ENCODE results near the gene KRT6B. TPM values are rescaled to one million over a fixed set of nuclear protein-coding genes. Genes with fewer than 3 reads are reported as not detected.
"Not testable (repeated sequence)": the region's sequence is repeated elsewhere in the genome, so short reads cannot be mapped to it uniquely, and the experiment has no call there.

The KRT6B gene
- total RNA-seq, 1 donor from 2014 or later: not detected

GRCh38 chr12:52413202-52413601, 38.7 kb downstream of the KRT6B start:
- H3K36me3 Mint-ChIP-seq (ENCODE audit: low read depth): no peaks in the 10 kb centered on the region
- no peaks in the 10 kb centered on the region for H3K9me3 Mint-ChIP-seq
- no peak for DNase-seq
- H3K27me3 Mint-ChIP-seq: peaks cover 11% of the 10 kb centered on the region
- H3K4me1 Mint-ChIP-seq: no peaks in the 10 kb centered on the region
- ATAC-seq (ENCODE audit: low read depth): no peak
- POLR2A ChIA-PET: no interaction called here
- intact Hi-C loops (cut with micrococcal nuclease): no loop called here
- no peak overlapping the region for H3K4me3 Mint-ChIP-seq
- no peak overlapping the region for H3K27ac Mint-ChIP-seq
- TF ChIP-seq CTCF (IDR thresholded peaks at IDR 0.05): no peak
- CTCF ChIA-PET: no interaction called here

- TF ChIP-seq CTCF (IDR thresholded peaks at IDR 0.05): no peak
- no peaks in the 10 kb centered on the region for H3K36me3 Mint-ChIP-seq (ENCODE audit: low read depth)
- DNase-seq (no peak), ATAC-seq (ENCODE audit: low read depth) (no peak)
- H3K27ac Mint-ChIP-seq: no peak overlapping the region
- CTCF ChIA-PET: no interaction called here
- H3K4me3 Mint-ChIP-seq: no peak overlapping the region
- intact Hi-C loops (cut with micrococcal nuclease): no loop called here
- no peaks in the 10 kb centered on the region for H3K4me1 Mint-ChIP-seq
- no peaks in the 10 kb centered on the region for H3K9me3 Mint-ChIP-seq
- peaks cover 16% of the 10 kb centered on the region for H3K27me3 Mint-ChIP-seq
- POLR2A ChIA-PET: no interaction called here
These were observed 40.1 kb downstream of the KRT6B start for GRCh38 chr12:52411815-52412214.

GRCh38 chr12:52410589-52411248, 41.2 kb downstream of the KRT6B start:
- H3K36me3 Mint-ChIP-seq (ENCODE audit: low read depth); H3K4me1 Mint-ChIP-seq; H3K27ac Mint-ChIP-seq; intact Hi-C loops (cut with micrococcal nuclease); H3K4me3 Mint-ChIP-seq; ATAC-seq (ENCODE audit: low read depth); POLR2A ChIA-PET; H3K9me3 Mint-ChIP-seq; CTCF ChIA-PET; DNase-seq: not testable (repeated sequence)
- peaks cover 16% of the 10 kb centered on the region for H3K27me3 Mint-ChIP-seq

- DNase-seq (no peak), ATAC-seq (ENCODE audit: low read depth) (no peak)
- no peak overlapping the region for H3K4me3 Mint-ChIP-seq
- H3K9me3 Mint-ChIP-seq: no peaks in the 10 kb centered on the region
- intact Hi-C loops (cut with micrococcal nuclease): no loop called here
- CTCF ChIA-PET: no interaction called here
- no peak overlapping the region for H3K27ac Mint-ChIP-seq
- POLR2A ChIA-PET: no interaction called here
- TF ChIP-seq CTCF (IDR thresholded peaks at IDR 0.05): no peak
- H3K36me3 Mint-ChIP-seq (ENCODE audit: low read depth): no peaks in the 10 kb centered on the region
- peaks cover 10% of the 10 kb centered on the region for H3K27me3 Mint-ChIP-seq
- no peaks in the 10 kb centered on the region for H3K4me1 Mint-ChIP-seq
These were observed 44.0 kb downstream of the KRT6B start for GRCh38 chr12:52407918-52408317.

- ATAC-seq (ENCODE audit: low read depth): no peak
- no peaks in the 10 kb centered on the region for H3K36me3 Mint-ChIP-seq (ENCODE audit: low read depth)
- intact Hi-C loops (cut with micrococcal nuclease): no loop called here
- no peak within 1 kb of the TSS for H3K4me3 Mint-ChIP-seq
- H3K4me1 Mint-ChIP-seq: no peaks in the 10 kb centered on the region
- H3K9me3 Mint-ChIP-seq: no peaks in the 10 kb centered on the region
- no peak within 1 kb of the TSS for H3K27ac Mint-ChIP-seq
- TF ChIP-seq CTCF (IDR thresholded peaks at IDR 0.05): no peak
- POLR2A ChIA-PET: no interaction called here
- CTCF ChIA-PET: no interaction called here
- H3K27me3 Mint-ChIP-seq: peaks cover 7% of the 10 kb centered on the region
- no peak for DNase-seq
These were observed 46.0 kb downstream of the KRT6B start, which contains the start of gene KRT82 for GRCh38 chr12:52405922-52406385. Gene KRT82 (minus strand): TSS chr12:52406335. CDS start chr12:52406277, 58 bp downstream.

GRCh38 chr12:52404951-52405350, 47.0 kb downstream of the KRT6B start:
- no peak for TF ChIP-seq CTCF (IDR thresholded peaks at IDR 0.05)
- CTCF ChIA-PET: no interaction called here
- no peaks in the 10 kb centered on the region for H3K36me3 Mint-ChIP-seq (ENCODE audit: low read depth)
- no peaks in the 10 kb centered on the region for H3K4me1 Mint-ChIP-seq
- DNase-seq: no peak
- peaks cover 7% of the 10 kb centered on the region for H3K27me3 Mint-ChIP-seq
- H3K9me3 Mint-ChIP-seq: no peaks in the 10 kb centered on the region
- POLR2A ChIA-PET: no interaction called here
- no peak overlapping the region for H3K4me3 Mint-ChIP-seq
- intact Hi-C loops (cut with micrococcal nuclease): no loop called here
- H3K27ac Mint-ChIP-seq: no peak overlapping the region
- no peak for ATAC-seq (ENCODE audit: low read depth)
